Measurements from ENCODE around the gene CACNA1I. TPM values are rescaled to one million over a fixed set of nuclear protein-coding genes. Genes with fewer than 3 reads are reported as not detected.

CACNA1I gene
- total RNA-seq, 2 experiments from 2014 or later, result 29.2 to 30.1 TPM

GRCh38 chr22:39665661-39666431 is 95.3 kb downstream of the CACNA1I start:
- H3K27me3 ChIP-seq (ENCODE audit: control insufficient read depth in 1 of 2, insufficient read depth in 2 of 2, low read length in 2 of 2), result no peaks in the 10 kb centered on the region
- intact Hi-C loops (cut with DNase I, micrococcal nuclease), result no loop called here
- H3K4me3 Mint-ChIP-seq, result peak overlapping the region; percentile 55
- DNase-seq, result no peak
- no peaks in the 10 kb centered on the region for H3K9me3 Mint-ChIP-seq
- TF ChIP-seq CTCF (IDR thresholded peaks at IDR 0.05), result no peak
- peaks cover 33% of the 10 kb centered on the region for H3K4me1 Mint-ChIP-seq (ENCODE audit: low read depth)
- ChIA-PET CTCF (interaction anchor here (0.6 kb wide), 2 partner anchors 137 to 187 kb away, joined by 3 read pairs; no protein-coding TSS in a partner anchor), POLR2A (interaction anchor here (1.0 to 1.1 kb wide), 3 partner anchors 10 to 98 kb away, joined by 3 read pairs; no protein-coding TSS in a partner anchor)
- H3K9me3 ChIP-seq (ENCODE audit: control insufficient read depth in 1 of 2, insufficient read depth in 1 of 2, low read length in 2 of 2), result peaks cover 2 to 17% of the 10 kb centered on the region in 2 experiments
- H3K27me3 Mint-ChIP-seq, result no peaks in the 10 kb centered on the region
- H3K36me3 ChIP-seq (ENCODE audit: insufficient read depth, low read length), result peaks cover 32% of the 10 kb centered on the region
- H3K27ac ChIP-seq (ENCODE audit: low read depth in 1 of 2, low read length in 2 of 2), result no peak overlapping the region
- no peak for ATAC-seq (ENCODE audit: poor library complexity)
- peaks cover 51% of the 10 kb centered on the region for H3K36me3 Mint-ChIP-seq (ENCODE audit: low read depth)
- H3K4me1 ChIP-seq (ENCODE audit: insufficient read depth, low read length), result peaks cover 33% of the 10 kb centered on the region
- H3K27ac Mint-ChIP-seq, result peak overlapping the region; percentile 66
- no peak overlapping the region for H3K4me3 ChIP-seq (ENCODE audit: low read length)

GRCh38 chr22:39666495-39666894 is 95.9 kb downstream of the CACNA1I start:
- POLR2A ChIA-PET, result no interaction called here
- Histone ChIP-seq H3K36me3 (ENCODE audit: insufficient read depth, low read length) (peaks cover 38% of the 10 kb centered on the region), H3K9me3 (ENCODE audit: control insufficient read depth in 1 of 2, insufficient read depth in 1 of 2, low read length in 2 of 2) (peaks cover 8 to 23% of the 10 kb centered on the region in 2 experiments), H3K27ac (ENCODE audit: low read depth in 1 of 2, low read length in 2 of 2) (no peak overlapping the region), H3K4me1 (ENCODE audit: insufficient read depth, low read length) (peaks cover 27% of the 10 kb centered on the region), H3K4me3 (ENCODE audit: low read length) (no peak overlapping the region), H3K27me3 (ENCODE audit: control insufficient read depth in 1 of 2, insufficient read depth in 2 of 2, low read length in 2 of 2) (no peaks in the 10 kb centered on the region)
- Mint-ChIP-seq H3K36me3 (ENCODE audit: low read depth) (peaks cover 58% of the 10 kb centered on the region), H3K27ac (no peak overlapping the region), H3K4me3 (no peak overlapping the region), H3K9me3 (peaks cover 4% of the 10 kb centered on the region), H3K4me1 (ENCODE audit: low read depth) (peaks cover 27% of the 10 kb centered on the region), H3K27me3 (no peaks in the 10 kb centered on the region)
- CTCF ChIA-PET, result interaction anchor here (0.6 kb wide), 2 partner anchors 138 to 187 kb away, joined by 3 read pairs; no protein-coding TSS in a partner anchor
- ATAC-seq (ENCODE audit: poor library complexity), result no peak
- no peak for DNase-seq
- intact Hi-C loops (cut with DNase I, micrococcal nuclease), result no loop called here
- no peak for TF ChIP-seq CTCF (IDR thresholded peaks at IDR 0.05)

- Histone ChIP-seq H3K27me3 (ENCODE audit: control insufficient read depth in 1 of 2, insufficient read depth in 2 of 2, low read length in 2 of 2) (no peaks in the 10 kb centered on the region), H3K9me3 (ENCODE audit: control insufficient read depth in 1 of 2, insufficient read depth in 1 of 2, low read length in 2 of 2) (peaks cover 12 to 25% of the 10 kb centered on the region in 2 experiments), H3K36me3 (ENCODE audit: insufficient read depth, low read length) (peaks cover 42% of the 10 kb centered on the region), H3K4me3 (ENCODE audit: low read length) (no peak overlapping the region), H3K4me1 (ENCODE audit: insufficient read depth, low read length) (peaks cover 22% of the 10 kb centered on the region), H3K27ac (ENCODE audit: low read depth in 1 of 2, low read length in 2 of 2) (no peak overlapping the region)
- no peak for TF ChIP-seq CTCF (IDR thresholded peaks at IDR 0.05)
- CTCF ChIA-PET, result no interaction called here
- Mint-ChIP-seq H3K9me3 (peaks cover 8% of the 10 kb centered on the region), H3K27me3 (no peaks in the 10 kb centered on the region), H3K4me3 (no peak overlapping the region), H3K27ac (no peak overlapping the region), H3K4me1 (ENCODE audit: low read depth) (peaks cover 26% of the 10 kb centered on the region), H3K36me3 (ENCODE audit: low read depth) (peaks cover 62% of the 10 kb centered on the region)
- intact Hi-C loops (cut with DNase I, micrococcal nuclease), result no loop called here
- DNase-seq (no peak), ATAC-seq (ENCODE audit: poor library complexity) (no peak)
- POLR2A ChIA-PET, result no interaction called here
Observed at GRCh38 chr22:39666926-39667325, 96.4 kb downstream of the CACNA1I start.
